Activated T-cell treated with anti-CD3 and anti-CD28 coated beads, Interleukin-2, amount 50 U/mL, for 72 hours (primary cell): ENCODE data around the gene SRCIN1. TPM values are rescaled to one million over a fixed set of nuclear protein-coding genes. Genes with fewer than 3 reads are reported as not detected.
A peak's percentile ranks its signal among the peaks of the same experiment; 100 is the strongest.
"Not testable (repeated sequence)": the region's sequence is repeated elsewhere in the genome, so short reads cannot be mapped to it uniquely, and the experiment has no call there.

Experiments used
- ATAC-seq, 2 donors: fragments of 150-1000 bp; cut with Tn5 transposase; replicated peaks in 1 of 2; 2 replicates each; pipeline ENCODE4 v1.10.0; 2021; ENCODE audit warnings: moderate library complexity in 2 of 2, mild to moderate bottlenecking in 1 of 2
- DNase-seq, 2 donors: peaks; one replicate each; pipeline ENCODE4 v3.0.0; 2021 to 2022; ENCODE audit warnings: mixed read lengths in 1 of 2
- H3K27ac Mint-ChIP-seq: one replicate; pipeline ENCODE4 v1.8.0; 2022; ENCODE audit warnings: mild to moderate bottlenecking, moderate library complexity, mixed read lengths
- H3K27me3 Mint-ChIP-seq: one replicate; pipeline ENCODE4 v1.8.0; 2022; ENCODE audit warnings: low read depth, mixed read lengths
- H3K36me3 Mint-ChIP-seq, 2 donors: one replicate each; pipeline ENCODE4 v1.8.0; 2022; ENCODE audit warnings: mixed read lengths in 2 of 2, mild to moderate bottlenecking in 1 of 2; ENCODE audit not compliant: insufficient read depth in 2 of 2
- H3K4me1 Mint-ChIP-seq: one replicate; pipeline ENCODE4 v1.8.0; 2022; ENCODE audit warnings: low read depth, mixed read lengths
- H3K4me3 Mint-ChIP-seq, 2 donors: one replicate each; pipeline ENCODE4 v1.8.0; 2022; ENCODE audit warnings: mild to moderate bottlenecking in 2 of 2, mixed read lengths in 2 of 2, moderate library complexity in 2 of 2
- H3K9me3 Mint-ChIP-seq, 2 donors: one replicate each; pipeline ENCODE4 v1.8.0; 2022; ENCODE audit warnings: mixed read lengths in 2 of 2
- total RNA-seq, 2 donors: library from RNA; stranded (reverse); gene quantifications; one replicate each; pipeline ENCODE4 v1.2.3, GENCODE V29; 2022

SRCIN1 gene
- total RNA-seq, 2 donors from 2014 or later, result 0.72 to 1.8 TPM

DNA sequence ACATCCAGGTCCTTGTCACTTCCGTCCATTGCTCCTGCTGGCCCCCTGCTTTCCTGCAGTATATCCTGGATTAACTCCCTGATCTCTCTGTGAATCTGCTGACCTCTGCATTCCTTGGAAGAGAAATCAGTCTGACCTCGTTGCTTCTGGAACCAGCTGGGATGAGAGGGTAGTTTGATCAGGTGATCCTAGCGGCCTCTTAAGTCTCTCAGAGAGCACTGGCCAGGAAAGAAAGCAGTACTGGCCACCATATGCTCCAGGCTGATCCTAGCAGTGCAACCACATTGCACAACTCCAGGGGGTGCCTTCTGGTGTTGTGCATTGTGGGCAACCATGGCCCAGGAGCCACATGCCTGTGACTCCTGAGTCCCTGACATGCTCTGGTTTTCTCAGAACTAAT, 98.3 kb downstream of the SRCIN1 start:
- Mint-ChIP-seq H3K27ac (no peak overlapping the region), H3K9me3 (no peaks in the 10 kb centered on the region), H3K4me1 (peaks cover 8% of the 10 kb centered on the region), H3K36me3 (peaks cover 0 to 1% of the 10 kb centered on the region in 2 donors), H3K4me3 (no peak overlapping the region), H3K27me3 (peaks cover 42% of the 10 kb centered on the region)
- ATAC-seq (no peak), DNase-seq (no peak)

DNA sequence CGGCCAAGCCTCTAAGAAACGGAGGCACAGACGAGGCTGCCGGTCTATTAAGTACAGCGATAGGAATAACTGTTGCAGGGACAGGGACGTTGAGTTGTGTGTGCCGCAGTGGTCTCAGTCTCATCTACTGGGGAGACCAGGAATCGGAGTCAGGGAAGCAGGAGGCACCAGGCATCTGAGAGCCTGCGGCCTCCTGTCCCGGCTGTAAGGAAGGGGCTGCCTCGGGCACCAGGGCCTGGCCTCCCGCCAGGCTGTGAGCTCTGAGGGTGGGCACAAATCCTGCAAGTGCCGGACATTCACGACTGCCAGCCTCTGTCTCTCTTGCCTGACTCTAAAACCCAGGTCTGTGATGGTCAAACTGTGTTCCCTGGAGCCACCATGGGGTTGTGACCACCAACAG, 101.5 kb downstream of the SRCIN1 start:
- ATAC-seq (no peak), DNase-seq (no peak)
- no peak overlapping the region for H3K4me3 Mint-ChIP-seq
- H3K27me3 Mint-ChIP-seq, result peaks cover 19% of the 10 kb centered on the region
- peaks cover 2% of the 10 kb centered on the region for H3K4me1 Mint-ChIP-seq
- no peaks in the 10 kb centered on the region for H3K36me3 Mint-ChIP-seq
- no peak overlapping the region for H3K27ac Mint-ChIP-seq
- H3K9me3 Mint-ChIP-seq, result no peaks in the 10 kb centered on the region

DNA sequence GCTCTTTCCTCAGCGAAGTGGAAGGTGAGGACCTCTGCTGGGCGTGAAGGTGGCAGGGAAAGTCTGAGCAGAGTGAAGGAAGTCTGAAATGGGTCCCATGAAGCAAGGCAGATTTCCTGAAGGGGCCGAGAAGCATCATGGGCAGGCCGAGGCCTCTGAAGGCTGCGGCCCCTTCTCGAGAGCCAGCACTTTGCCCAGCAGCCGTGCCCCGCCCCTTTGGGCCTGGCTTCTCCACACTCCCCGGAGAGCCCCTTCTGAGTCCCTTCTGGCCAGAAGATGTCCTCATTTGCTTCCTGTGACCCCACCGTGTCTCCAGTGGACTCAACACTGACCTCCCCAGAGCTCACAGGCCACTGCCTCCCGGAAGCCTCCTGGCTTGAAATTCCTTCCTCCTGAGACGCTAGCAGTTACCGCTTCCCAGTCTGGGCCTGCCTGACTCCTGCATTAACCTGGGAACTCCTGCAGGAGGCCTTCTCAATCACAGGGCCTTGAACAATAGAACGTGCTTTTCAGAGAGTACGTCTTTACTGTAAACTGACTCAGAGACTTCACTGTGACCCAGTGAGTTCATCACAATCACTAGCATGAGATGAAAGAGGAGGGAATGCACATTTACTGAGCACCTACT, 102.4 kb downstream of the SRCIN1 start:
- not testable (repeated sequence) for ATAC-seq, H3K36me3 Mint-ChIP-seq, H3K4me3 Mint-ChIP-seq

DNA sequence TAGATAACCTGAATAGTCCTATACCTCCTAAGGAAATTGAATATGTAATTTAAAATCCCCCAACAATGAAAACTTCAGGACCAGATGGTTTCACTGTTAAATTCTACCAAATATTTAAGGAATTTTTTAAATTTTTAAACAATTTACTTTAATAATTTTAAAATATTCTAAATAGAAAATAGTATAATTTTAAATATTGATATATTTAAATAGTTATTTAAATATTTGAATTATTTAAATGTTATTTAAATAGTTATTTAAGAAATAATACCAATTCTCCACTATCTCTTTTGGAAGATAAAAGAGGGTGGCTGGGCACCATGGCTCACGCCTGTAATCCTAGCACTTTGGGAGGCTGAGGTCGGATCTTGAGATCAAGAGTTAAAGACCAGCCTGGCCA, 104.0 kb downstream of the SRCIN1 start:
- H3K4me1 Mint-ChIP-seq, H3K9me3 Mint-ChIP-seq, H3K27me3 Mint-ChIP-seq, H3K36me3 Mint-ChIP-seq, ATAC-seq, DNase-seq, H3K27ac Mint-ChIP-seq, H3K4me3 Mint-ChIP-seq: not testable (repeated sequence)

More for the DNA sequence above, 102.4 kb downstream of the SRCIN1 start:
- H3K27me3 Mint-ChIP-seq, result peaks cover 11% of the 10 kb centered on the region
- H3K9me3 Mint-ChIP-seq, H3K27ac Mint-ChIP-seq, H3K4me1 Mint-ChIP-seq, DNase-seq: not testable (repeated sequence)

DNA sequence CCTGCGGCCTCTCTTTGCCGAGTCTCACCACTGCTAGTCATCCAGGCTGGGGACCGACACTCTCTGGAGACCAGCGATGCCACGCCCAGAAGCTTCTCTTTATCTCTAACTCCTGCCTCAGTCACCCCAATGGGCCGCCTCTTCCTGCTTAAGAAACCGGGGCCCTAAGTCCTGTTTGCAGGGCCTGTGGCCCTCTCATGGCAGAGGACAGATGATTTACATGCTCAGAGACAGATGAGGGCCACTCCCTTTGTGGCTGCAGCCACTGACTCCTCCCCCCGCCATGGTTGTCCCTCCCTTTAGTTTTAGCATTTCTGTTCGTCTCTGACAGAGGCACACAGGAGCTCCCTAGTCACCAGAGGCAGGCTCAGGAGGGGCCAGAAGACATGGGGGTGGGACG, 106.5 kb downstream of the SRCIN1 start:
- H3K9me3 Mint-ChIP-seq, ATAC-seq, DNase-seq, H3K4me3 Mint-ChIP-seq, H3K36me3 Mint-ChIP-seq, H3K27me3 Mint-ChIP-seq, H3K27ac Mint-ChIP-seq, H3K4me1 Mint-ChIP-seq: not testable (repeated sequence)

DNA sequence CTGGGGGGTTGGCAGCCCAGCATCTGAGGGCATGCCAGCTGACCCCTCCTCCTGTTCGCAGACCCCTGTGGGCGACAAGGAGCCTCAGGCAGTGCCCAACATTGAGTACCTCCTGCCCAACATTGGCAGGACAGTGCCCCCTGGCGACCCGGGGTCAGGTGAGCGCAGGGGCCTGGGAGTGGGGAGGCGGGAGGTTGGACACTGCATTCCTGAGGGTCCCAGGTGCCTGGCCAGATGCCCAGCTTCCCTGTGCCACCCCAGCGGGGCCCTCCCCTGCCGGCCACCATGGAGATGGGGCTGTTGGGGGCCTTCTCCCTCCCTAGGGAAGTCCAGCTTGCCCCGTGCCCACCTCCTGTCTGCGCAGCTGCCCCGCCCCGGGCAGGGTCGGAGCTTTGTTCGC, 107.4 kb downstream of the SRCIN1 start:
- H3K27me3 Mint-ChIP-seq, result no peaks in the 10 kb centered on the region
- no peak overlapping the region for H3K4me3 Mint-ChIP-seq
- H3K36me3 Mint-ChIP-seq, result peaks cover 2 to 5% of the 10 kb centered on the region in 2 donors
- H3K27ac Mint-ChIP-seq, result no peak overlapping the region
- ATAC-seq (no peak), DNase-seq (no peak)
- H3K9me3 Mint-ChIP-seq, result no peaks in the 10 kb centered on the region
- no peaks in the 10 kb centered on the region for H3K4me1 Mint-ChIP-seq

DNA sequence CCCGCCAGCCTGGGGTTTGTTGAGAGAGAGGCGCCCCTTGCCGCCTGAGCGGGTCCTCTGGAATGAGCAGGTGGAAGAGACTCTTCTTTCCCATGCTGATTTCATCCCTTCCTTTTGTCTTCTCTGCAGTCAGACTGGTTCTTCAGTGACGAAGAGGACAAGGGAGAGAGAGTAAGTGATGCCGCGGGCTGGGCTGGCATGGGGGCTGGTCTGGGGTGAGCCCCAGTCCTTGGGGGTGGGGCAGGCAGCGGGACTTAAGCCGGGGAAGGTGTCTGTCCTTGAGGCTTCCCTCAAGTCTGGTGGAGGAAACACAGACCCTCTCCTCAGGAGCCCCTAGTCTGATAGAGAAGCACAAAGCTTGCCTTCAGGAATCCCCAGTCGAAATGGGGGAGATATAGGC, 108.1 kb downstream of the SRCIN1 start:
- H3K9me3 Mint-ChIP-seq, H3K4me3 Mint-ChIP-seq, H3K27me3 Mint-ChIP-seq, H3K36me3 Mint-ChIP-seq, H3K4me1 Mint-ChIP-seq, ATAC-seq, H3K27ac Mint-ChIP-seq, DNase-seq: not testable (repeated sequence)

DNA sequence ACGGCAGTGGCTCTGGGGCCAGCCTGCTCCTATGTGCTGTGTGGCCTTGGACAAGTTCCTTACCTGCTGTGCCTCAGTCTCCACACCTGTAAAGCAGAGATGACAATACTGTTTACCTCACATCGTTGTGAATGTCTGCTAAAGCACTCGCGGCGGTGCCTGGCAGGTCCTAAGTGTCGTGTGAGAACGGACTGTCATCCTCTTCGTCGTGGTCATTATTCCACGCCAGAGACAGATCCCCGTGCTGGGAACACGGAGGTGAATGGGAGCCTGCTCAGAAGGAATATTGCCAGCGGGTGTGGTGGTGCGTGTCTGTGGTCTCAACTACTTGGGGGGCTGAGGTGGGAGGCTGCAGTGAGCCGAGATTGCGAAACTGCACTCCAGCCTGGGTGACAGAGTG, 111.6 kb downstream of the SRCIN1 start:
- not testable (repeated sequence) for H3K27me3 Mint-ChIP-seq, H3K4me1 Mint-ChIP-seq, DNase-seq, H3K4me3 Mint-ChIP-seq, ATAC-seq, H3K9me3 Mint-ChIP-seq, H3K36me3 Mint-ChIP-seq, H3K27ac Mint-ChIP-seq

DNA sequence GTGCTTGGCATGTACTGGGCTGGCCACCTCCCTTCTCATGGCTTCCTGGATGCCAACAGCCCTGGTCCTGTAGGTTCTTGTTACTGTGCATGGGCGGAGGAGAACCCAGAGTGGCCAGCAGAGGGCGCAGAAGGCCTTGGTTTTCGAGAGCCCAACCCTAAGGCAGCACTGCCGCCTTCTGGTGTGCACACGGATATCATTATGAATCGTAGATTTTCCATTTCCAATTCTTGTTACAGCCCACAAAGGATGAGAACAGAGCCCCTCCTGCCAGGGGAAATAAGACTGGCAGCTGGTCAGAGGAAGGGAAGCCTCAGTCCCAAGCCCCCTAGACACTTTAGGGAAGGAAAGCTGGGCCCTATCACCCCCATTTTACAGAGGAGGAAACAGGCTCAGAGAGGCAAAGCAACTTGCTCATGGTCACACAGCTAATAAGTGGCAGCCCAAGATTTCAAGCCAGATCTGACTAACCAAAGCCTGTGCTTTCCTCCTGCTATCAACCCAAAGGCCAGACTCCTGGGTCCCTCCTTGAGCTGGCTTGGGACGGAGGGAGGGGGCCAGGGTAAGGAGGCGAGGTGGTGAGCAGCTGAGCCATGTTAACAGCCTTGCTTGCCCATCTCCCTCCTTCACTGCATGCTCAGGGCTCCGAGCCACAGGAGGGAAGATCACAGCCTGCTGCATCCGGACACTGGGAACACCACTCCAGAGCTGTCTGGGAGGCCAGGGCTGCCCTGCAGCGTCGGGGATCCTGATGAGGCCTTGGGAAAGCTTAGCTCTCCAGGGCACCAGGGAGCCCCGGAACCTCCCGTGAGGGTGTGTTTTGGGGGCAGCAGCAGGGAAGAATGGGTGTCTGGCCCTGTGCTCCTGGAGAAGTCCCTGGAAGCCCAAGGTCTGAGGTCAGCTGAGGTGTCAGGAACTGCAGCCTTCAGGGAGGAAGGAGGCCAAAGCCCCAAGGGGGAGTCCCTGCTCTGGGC, 113.4 kb downstream of the SRCIN1 start:
- H3K36me3 Mint-ChIP-seq, H3K4me1 Mint-ChIP-seq, H3K9me3 Mint-ChIP-seq, H3K27ac Mint-ChIP-seq, H3K4me3 Mint-ChIP-seq, H3K27me3 Mint-ChIP-seq: not testable (repeated sequence)
- ATAC-seq (peak; percentile 70 to 73), DNase-seq (peak; percentile 90 to 92)

DNA sequence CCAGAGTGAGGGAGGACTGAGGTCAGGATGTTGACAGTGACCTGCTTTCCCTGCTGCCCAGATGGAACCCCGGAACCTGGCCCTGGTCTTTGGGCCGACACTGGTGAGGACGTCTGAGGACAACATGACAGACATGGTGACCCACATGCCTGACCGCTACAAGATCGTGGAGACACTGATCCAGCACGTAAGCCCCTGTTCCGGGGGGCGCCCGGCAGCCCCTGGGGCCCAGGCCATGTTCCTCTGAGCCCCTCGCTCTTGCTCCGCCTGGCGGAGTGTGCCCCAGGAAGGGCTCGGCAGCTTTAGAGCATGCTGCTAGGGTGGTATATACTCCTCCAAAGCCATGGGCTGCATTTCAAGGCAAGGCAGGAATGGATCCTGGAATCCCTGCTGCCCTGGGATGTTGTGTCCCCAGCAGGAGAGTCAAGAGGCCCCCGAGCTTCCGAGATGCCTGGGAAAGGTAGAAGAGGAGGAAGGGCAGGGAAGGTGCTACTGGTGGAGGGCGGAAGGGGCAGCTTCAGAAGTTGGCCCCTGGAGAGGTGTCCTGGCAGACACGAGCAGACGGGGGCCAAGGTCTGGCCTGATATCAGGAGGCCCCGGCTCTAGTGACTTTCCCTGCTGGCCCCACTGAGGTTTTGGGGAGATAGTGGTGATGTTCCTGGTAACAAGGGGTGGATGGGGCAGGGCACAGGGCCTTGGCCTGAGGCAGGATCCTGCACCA, 114.2 kb downstream of the SRCIN1 start:
- H3K4me3 Mint-ChIP-seq, result not testable (repeated sequence)

DNA sequence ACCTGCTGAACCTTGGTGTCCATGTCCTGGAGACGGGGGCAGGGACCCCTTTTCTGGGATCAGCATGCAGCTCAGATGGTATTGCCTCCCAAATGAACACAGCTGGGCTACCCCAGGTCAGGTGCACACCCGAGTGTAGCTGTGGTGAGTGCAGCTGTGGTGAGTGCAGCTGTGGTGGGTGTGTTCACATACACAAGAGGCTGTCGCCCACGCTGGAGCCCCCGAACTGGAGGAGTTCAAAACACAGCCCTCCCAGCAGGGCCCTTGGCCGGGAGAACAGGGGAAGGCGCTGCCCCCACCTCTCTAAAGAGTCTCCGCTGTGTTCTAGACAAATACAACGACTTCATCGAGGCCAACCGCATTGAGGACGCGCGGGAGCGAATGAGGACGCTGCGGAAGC, 116.0 kb downstream of the SRCIN1 start:
- H3K27ac Mint-ChIP-seq, DNase-seq, ATAC-seq, H3K4me3 Mint-ChIP-seq, H3K36me3 Mint-ChIP-seq, H3K9me3 Mint-ChIP-seq, H3K27me3 Mint-ChIP-seq: not testable (repeated sequence)
- H3K4me1 Mint-ChIP-seq, result peaks cover 13% of the 10 kb centered on the region

More for the DNA sequence above, 114.2 kb downstream of the SRCIN1 start:
- DNase-seq, H3K36me3 Mint-ChIP-seq, H3K9me3 Mint-ChIP-seq, H3K4me1 Mint-ChIP-seq, H3K27me3 Mint-ChIP-seq, ATAC-seq, H3K27ac Mint-ChIP-seq: not testable (repeated sequence)

DNA sequence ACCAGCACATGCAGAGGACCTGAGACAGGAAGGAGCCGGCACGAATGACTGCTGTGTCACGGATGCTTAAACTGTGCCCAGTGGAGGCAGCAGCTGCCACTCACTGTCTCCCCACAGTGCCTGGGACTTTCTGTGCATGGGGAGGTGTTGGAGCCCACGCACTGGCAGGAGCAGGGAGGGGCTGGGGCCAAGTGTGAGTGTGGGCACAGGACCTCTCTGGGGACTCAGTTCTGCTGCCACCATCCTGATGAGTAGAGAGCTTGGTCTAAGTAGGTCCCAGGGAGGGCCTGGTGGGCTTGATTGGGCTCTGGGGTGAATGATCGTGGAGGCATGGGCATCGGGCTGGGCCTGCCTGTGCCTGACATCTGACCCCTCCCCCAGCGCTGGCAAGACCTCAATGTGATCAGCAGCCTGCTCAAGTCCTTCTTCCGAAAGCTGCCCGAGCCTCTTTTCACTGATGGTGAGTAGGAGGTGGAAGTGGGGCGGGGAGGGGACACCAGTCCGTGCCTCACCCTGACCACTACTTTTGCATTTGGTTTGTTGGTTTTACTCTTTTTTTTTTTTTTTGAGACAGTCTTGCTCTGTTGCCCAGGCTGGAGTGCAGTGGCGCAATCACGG, 120.0 kb downstream of the SRCIN1 start:
- H3K4me3 Mint-ChIP-seq, result peak overlapping the region; percentile 15 to 46
- peak; percentile 27 to 47 for DNase-seq
- not testable (repeated sequence) for H3K36me3 Mint-ChIP-seq, H3K4me1 Mint-ChIP-seq, H3K9me3 Mint-ChIP-seq, H3K27ac Mint-ChIP-seq, H3K27me3 Mint-ChIP-seq
- peak in 1 of 2 donors; percentile 69 for ATAC-seq

DNA sequence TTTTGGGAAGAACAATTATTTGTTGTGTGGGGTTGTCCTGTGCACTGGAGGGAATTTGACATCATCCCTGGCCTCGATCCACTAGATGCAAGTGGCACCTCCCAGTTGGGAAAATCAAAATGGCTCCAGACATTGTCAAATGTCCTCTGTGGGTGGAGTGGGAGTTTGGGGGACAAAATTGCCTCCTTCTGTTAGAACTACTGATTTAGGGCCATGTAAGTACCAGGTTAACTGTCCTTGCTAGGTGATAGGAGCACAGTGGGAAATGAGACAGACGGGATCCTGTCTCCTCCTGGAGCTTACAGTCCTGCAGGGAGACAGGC, 120.6 kb downstream of the SRCIN1 start:
- Mint-ChIP-seq H3K4me1 (peaks cover 8% of the 10 kb centered on the region), H3K9me3 (no peaks in the 10 kb centered on the region), H3K4me3 (peak overlapping the region; percentile 15 to 46), H3K27me3 (peaks cover 9% of the 10 kb centered on the region), H3K27ac (peak overlapping the region; percentile 18), H3K36me3 (no peaks in the 10 kb centered on the region)
- DNase-seq, result no peak
- no peak for ATAC-seq
